Osteocyte (in vitro differentiated cells): ENCODE results near the gene NCAPD2. TPM values are rescaled to one million over a fixed set of nuclear protein-coding genes. Genes with fewer than 3 reads are reported as not detected.

Experiments
- DNase-seq: peaks from one replicate; pipeline ENCODE4 v3.0.0; 2021; ENCODE audit warnings: mixed read lengths; ENCODE audit not compliant: unreplicated experiment; ENCODE audit errors: extremely low spot score
- H3K27ac Mint-ChIP-seq: one replicate; pipeline ENCODE4 v1.8.0; 2021; ENCODE audit warnings: mild to moderate bottlenecking, mixed read lengths; ENCODE audit not compliant: unreplicated experiment
- H3K27me3 Mint-ChIP-seq: one replicate; pipeline ENCODE4 v1.8.0; 2021; ENCODE audit warnings: mixed read lengths; ENCODE audit not compliant: unreplicated experiment
- H3K36me3 Mint-ChIP-seq: one replicate; pipeline ENCODE4 v1.8.0; 2021; ENCODE audit warnings: mixed read lengths; ENCODE audit not compliant: unreplicated experiment
- H3K4me1 Mint-ChIP-seq: one replicate; pipeline ENCODE4 v1.8.0; 2021; ENCODE audit warnings: mixed read lengths; ENCODE audit not compliant: unreplicated experiment
- H3K4me3 Mint-ChIP-seq: one replicate; pipeline ENCODE4 v1.8.0; 2021; ENCODE audit warnings: mild to moderate bottlenecking, moderate library complexity, mixed read lengths; ENCODE audit not compliant: unreplicated experiment
- H3K9me3 Mint-ChIP-seq: one replicate; pipeline ENCODE4 v1.8.0; 2021; ENCODE audit warnings: mixed read lengths; ENCODE audit not compliant: unreplicated experiment
- CTCF ChIP-seq: fragments of 200-600 bp; sonication (generic); IDR thresholded peaks from 2 replicates; pipeline ENCODE4 v1.5.0; 2021; ENCODE audit warnings: antibody characterized with exemption, mild to moderate bottlenecking, moderate library complexity
- total RNA-seq: library from RNA; stranded (reverse); gene quantifications from 2 replicates; pipeline ENCODE4 v1.2.1, GENCODE V29; 2021

NCAPD2 gene
- total RNA-seq, 1 donor from 2014 or later, result 36.9 TPM

DNA sequence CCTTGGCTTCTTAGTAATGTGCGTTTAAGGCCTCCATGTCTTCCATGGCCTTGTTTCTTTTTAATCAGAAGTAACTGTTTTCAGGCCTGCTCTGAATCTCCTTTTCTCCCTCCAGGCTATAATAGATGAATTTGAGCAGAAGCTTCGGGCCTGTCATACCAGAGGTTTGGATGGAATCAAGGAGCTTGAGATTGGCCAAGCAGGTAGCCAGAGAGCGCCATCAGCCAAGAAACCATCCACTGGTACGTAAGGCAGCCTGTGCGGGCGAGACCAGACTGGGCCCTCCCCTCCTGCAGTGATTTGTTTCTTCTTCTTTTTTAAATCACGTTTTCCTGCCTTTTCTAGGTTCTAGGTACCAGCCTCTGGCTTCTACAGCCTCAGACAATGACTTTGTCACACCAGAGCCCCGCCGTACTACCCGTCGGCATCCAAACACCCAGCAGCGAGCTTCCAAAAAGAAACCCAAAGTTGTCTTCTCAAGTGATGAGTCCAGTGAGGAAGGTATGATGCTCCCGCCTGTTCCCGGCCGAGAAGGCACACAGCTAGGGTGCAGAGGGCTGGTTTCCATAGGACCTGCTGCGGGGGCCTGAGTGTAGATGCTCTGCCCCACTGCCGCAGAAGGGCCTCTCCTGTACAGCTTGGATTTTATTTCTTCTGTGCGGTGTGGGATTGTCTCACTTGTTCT, 36.8 kb downstream of the NCAPD2 start:
- H3K27ac Mint-ChIP-seq, result peak overlapping the region; percentile 63
- H3K9me3 Mint-ChIP-seq, result no peaks in the 10 kb centered on the region
- no peaks in the 10 kb centered on the region for H3K27me3 Mint-ChIP-seq
- no peak for TF ChIP-seq CTCF
- DNase-seq, result no peak
- H3K36me3 Mint-ChIP-seq, result peaks cover 40% of the 10 kb centered on the region
- H3K4me3 Mint-ChIP-seq, result no peak overlapping the region
- H3K4me1 Mint-ChIP-seq, result peaks cover 29% of the 10 kb centered on the region

- Mint-ChIP-seq H3K9me3 (no peaks in the 10 kb centered on the region), H3K4me1 (peaks cover 42% of the 10 kb centered on the region), H3K27ac (peak overlapping the region; percentile 97), H3K27me3 (no peaks in the 10 kb centered on the region), H3K4me3 (peak overlapping the region; percentile 90), H3K36me3 (peaks cover 36% of the 10 kb centered on the region)
- DNase-seq, result no peak
- TF ChIP-seq CTCF, result no peak
Measured at GRCh38 chr12:6532051-6532926, 38.4 kb downstream of the NCAPD2 start.

DNA sequence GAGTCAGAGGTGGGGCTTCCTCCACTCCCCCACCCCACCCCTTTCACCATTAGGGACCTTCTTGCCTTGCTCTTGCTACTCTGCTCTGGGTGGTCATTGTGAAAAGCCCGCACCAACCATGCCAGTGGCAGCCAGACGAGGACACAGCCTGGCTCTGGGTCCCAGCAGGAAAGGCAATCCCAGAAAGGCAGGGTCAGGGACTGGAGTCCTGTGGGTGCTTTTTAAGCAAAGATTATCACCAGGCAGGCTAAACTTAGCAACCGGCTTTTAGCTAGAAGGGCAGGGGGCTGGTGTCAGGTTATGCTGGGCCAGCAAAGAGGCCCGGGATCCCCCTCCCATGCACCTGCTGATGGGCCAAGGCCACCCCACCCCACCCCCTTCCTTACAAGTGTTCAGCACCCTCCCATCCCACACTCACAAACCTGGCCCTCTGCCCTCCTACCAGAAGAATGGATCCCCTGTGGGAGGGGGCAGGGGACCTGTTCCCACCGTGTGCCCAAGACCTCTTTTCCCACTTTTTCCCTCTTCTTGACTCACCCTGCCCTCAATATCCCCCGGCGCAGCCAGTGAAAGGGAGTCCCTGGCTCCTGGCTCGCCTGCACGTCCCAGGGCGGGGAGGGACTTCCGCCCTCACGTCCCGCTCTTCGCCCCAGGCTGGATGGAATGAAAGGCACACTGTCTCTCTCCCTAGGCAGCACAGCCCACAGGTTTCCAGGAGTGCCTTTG, 39.2 kb downstream of the NCAPD2 start:
- H3K27ac Mint-ChIP-seq, result peak overlapping the region; percentile 97
- H3K36me3 Mint-ChIP-seq, result peaks cover 33% of the 10 kb centered on the region
- H3K4me1 Mint-ChIP-seq, result peaks cover 47% of the 10 kb centered on the region

DNA sequence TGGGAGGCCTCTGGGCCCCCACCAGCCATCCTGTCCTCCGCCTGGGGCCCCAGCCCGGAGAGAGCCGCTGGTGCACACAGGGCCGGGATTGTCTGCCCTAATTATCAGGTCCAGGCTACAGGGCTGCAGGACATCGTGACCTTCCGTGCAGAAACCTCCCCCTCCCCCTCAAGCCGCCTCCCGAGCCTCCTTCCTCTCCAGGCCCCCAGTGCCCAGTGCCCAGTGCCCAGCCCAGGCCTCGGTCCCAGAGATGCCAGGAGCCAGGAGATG, 39.7 kb downstream of the NCAPD2 start:
- Mint-ChIP-seq H3K27me3 (no peaks in the 10 kb centered on the region), H3K9me3 (no peaks in the 10 kb centered on the region), H3K4me3 (peak overlapping the region; percentile 90), H3K27ac (peak overlapping the region; percentile 97), H3K36me3 (peaks cover 29% of the 10 kb centered on the region), H3K4me1 (peaks cover 47% of the 10 kb centered on the region)
- no peak for TF ChIP-seq CTCF
- DNase-seq, result no peak

More for the DNA sequence above, 39.2 kb downstream of the NCAPD2 start:
- Mint-ChIP-seq H3K4me3 (peak overlapping the region; percentile 90), H3K9me3 (no peaks in the 10 kb centered on the region), H3K27me3 (no peaks in the 10 kb centered on the region)
- DNase-seq, result peak; percentile 89
- TF ChIP-seq CTCF, result no peak
